NCI-H1417 (cell line): ENCODE measurements around the gene MOG.
"Not testable (repeated sequence)": the region's sequence is repeated elsewhere in the genome, so short reads cannot be mapped to it uniquely, and the experiment has no call there.

ENCODE experiments used
- DNase-seq, 3 experiments: peaks; one replicate each; lab custom pipeline; 2025; lab: John Stamatoyannopoulos, UW

Gene MOG

DNA sequence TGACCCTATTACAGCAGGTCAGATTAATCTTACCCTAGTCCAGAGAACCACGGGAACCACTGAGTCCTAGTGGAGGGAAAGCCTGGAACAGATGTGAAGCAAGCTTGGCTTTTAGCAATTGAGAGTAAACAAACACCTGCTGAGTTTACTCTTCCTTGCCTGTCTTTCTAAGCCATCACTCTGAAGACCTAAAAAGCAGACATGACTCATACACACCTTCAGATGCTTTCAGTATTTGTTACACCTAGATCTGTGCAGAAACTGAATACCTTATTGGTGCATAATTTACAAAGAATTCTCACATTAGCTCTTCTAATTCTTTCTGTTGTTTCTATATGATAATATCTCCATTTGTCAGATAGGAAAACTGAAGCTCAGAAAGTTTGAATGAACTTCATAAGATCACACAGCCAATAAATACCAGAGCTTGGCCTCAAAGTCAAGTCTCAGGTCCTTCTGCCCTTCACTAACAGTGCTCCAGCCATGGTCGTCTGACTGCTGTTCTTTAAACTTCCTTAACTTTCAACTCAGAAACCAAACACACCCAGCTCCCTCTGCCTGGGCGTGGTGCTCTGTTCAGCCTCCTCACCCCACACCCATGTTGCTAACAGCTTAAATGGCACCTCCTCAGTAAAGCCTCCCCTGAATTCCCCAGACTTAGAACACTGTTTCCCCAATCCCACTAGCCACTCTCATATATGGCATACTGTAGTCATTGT is 15.3 kb upstream of the MOG start:
- no peak for DNase-seq

DNA sequence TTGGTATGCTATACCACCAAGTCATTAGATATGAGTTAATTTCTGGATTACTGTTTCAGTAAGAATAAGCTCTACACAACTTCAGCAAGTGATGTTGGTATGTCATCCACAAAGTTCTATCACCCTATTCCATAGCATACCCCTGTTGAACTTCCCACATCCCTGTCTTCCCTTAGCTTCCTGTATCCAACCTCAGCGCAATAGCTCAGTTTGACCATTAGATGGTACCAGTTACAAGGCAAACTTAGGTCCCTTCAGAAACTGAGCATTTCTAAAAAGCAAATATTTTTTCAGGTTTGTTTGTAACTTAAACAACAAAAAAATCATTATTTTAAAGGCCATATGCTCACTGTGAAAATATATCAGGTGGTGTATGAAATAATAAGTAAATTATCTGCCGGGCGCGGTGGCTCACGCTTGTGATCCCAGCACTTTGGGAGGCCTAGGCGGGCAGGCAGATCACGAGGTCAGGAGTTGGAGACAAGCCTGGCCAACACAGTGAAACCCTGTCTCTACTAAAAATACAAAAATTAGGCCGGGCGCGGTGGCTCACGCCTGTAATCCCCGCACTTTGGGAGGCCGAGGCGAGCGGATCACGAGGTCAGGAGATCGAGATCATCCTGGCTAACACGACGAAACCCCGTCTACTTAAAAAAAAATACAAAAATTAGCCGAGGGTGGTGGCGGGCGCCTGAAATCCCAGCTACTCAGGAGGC is 8.8 kb upstream of the MOG start:
- DNase-seq: peak; percentile 1 to 40 (median 7)

DNA sequence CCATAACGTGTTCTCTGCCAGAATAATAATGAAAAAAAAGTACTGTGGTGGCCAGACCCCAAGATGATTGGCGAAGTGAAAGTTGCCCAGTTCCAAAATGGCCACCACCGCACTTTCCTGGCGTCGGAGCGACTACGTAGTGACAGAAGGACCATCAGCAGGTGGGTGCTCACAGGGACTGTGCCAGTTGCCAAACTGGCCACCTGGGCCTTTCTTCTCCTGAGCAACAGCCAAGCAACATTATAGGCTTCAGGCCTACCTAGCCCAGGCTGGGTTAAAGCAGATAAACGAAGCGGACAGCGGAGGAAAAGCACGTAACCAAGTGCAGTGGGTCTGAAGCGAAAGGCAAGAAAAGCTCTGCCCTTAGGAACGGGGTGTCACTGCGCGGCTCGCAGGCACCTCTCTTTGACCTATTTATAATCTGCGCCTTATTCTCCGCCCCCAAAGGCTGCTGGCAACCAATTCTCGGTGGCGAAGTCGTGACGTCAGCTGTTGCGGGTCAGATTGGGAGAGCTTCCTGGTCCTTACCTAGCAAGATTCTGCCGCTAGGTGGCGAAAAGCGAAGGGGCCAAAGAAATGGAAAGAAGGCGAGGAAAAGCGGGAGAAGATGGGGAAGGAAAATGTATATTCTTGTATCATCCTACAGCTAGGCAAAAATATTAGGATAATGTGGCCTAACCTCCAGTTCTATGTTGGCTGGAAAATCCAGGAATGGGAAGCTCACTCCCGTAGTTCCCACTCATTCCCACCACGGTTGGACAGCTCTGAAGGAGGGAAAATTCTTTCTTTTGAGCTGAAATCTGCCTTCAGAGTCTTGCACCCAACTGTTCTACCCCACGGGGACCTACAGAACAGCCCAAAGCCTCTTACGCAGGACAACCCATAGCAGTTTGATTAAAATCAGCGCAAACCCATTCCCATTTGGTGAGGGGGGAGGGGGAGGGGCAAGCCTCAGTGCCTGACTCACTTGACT is 6.9 kb upstream of the MOG start:
- peak; percentile 96 to 99 (median 99) for DNase-seq

DNA sequence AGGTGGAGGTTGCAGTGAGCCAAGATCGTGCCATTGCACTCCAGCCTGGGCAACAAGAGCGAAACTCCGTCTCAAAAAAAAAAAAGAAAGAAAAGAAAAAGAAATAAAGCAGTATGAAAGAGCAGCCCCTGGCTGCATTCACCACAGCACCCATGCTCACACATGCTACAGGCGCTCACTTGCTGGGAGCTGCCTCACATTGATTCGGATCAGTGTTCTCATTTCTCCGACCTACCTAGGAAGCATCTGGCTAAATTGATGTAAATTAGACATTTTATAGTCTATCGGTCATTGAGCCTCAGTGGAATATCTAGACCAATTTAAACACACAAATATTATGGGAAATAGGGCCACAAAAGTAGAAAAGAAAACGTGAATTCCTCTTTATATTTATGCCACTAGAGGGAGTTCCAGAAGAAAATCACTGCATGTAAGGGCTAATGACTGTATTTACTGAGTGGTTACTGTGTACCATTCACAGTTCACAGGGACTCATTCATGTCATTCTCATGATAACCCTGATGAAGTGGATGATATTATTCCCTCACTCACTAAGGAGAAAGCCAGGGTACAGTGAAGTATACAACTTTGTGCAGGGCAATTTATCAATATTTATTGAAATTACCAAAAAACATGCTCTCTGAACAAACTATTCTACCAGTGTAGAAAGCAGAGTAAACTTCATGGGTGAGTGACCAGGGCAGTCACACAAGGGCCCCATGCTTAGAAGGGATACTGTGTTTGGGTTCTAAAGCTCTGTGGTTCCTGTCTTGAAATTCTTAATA is 5.3 kb upstream of the MOG start:
- DNase-seq: peak in 2 of 3 experiments; percentile 9 to 34

DNA sequence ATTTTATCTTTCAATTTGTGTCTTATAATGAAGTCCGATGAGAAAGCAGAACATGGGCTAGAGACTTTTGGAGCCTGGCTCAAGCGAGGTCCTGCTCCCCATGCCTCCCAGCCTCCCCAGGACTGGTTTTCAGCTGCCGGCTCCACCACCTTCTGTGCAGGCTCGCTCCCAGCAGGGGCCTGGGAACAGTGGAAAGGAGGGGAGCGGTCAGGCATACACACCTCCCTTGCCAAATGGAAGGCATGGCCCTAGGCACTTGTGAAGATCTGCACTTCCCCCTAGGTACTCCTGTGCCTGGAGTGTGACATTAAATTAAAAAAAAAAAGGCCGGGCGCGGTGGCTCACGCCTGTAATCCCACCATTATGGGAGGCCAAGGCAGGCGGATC is 4.7 kb upstream of the MOG start:
- no peak for DNase-seq

DNA sequence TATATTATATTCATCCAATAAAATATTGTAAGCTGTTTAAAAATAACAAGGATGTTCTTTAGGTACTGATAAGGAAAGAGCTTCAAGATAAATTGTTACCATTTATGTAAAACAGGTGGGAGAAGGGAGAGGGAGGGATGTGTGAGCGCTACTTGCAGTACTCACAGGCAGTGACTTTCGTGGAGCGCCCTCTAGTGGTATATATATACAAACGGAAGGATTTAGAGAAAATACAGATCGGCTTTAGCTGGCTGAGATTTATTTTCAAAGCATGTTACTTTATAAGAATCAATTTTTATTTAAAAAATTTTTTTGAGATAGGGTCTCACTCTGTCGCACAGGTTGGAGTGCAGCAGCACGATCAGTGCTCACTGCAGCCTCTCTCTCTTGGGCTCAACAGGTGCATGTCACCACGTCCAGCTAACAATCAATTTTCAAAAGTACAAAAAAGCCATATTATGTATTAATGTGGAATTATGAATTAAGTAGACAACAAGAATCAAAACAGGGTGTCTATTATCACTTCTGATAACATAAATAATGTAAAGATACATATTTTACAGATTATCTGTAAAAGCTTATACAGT is 3.3 kb upstream of the MOG start:
- peak; percentile 9 to 80 (median 47) for DNase-seq

DNA sequence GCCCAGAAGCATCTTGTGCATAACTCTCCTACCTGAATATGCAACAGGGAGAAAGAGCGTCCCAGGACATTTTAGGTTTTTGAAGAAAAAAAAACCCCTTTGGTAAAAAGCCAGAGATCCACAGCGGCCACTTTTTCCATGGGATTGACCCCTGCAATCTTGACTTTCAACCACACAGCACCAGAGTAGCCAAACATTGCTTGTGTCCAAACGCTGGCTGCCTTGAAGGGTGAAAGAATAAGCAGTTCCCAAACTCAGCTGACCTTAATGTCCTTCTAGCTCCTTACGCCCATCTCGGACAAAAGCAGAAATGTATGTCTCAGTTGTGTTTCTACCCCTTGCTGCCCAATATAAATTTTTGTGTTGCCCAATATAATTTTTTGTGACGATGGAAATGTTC is 1.2 kb upstream of the MOG start:
- no peak for DNase-seq

DNA sequence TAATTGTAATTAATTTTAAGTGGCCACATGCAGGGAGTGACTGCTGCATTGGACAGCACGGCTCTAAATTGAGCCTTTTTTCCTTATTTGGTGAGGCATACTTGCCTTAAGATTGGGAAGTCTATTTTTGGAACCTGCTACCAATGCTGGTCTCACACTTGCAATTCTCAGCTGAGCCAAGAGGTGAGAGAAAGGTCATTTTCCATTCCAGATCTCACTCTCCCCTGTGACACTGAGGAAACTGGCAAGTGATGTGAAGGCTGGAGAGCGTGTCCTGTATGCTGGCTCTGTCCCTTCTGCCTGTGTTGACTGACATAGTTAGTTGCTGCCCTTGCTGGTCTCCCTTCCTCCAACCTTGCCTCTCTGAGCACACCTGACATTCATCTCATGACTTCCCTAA is 735 bp upstream of the MOG start:
- DNase-seq: no peak

DNA sequence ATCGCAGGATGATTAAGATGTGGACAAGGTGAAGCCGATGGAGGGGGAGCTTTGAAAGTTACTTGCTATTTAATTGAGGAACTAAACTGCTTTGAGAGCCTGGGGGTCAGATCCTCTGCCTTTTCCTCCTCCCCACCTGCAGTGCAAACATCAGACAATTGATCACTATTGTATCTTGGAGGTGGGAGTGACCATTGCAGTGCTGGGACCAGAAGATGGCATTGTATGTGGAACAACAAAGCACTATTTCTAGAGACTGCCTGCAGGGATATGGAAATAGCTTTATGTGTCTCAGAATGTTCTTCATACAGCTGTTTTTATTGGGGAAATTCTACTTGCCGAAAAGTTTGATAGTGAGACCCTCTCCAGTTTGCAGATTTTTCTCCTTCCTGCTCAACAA is 4.2 kb downstream of the MOG start:
- no peak for DNase-seq

DNA sequence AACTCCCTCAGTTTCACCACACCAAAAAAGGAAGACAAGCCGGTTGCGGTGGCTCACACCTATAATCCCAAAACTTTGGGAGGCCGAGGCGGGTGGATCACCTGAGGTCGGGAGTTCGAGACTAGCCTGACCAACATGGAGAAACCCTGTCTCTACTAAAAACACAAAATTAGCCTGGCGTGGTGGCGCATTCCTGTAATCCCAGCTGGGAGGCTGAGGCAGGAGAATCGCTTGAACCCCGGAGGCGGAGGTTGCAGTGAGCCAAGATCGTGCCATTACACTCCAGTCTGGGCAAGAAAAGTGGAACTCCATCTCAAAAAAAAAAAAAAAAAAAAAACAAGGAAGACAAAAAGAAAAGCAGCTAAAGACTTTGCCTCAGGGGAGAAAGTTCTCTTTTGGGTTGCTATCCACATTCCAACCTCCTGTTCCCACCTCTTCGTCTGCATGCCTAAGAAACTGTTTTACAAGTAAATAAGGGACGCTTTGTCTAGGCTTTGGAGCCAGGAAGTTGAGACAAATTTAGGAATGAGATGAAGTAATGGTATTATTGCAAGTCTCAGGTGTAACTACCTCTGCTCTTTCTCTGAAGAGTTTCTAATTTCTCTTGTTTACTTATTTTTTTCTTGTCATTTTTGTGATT is 4.7 kb downstream of the MOG start:
- DNase-seq: not testable (repeated sequence)

DNA sequence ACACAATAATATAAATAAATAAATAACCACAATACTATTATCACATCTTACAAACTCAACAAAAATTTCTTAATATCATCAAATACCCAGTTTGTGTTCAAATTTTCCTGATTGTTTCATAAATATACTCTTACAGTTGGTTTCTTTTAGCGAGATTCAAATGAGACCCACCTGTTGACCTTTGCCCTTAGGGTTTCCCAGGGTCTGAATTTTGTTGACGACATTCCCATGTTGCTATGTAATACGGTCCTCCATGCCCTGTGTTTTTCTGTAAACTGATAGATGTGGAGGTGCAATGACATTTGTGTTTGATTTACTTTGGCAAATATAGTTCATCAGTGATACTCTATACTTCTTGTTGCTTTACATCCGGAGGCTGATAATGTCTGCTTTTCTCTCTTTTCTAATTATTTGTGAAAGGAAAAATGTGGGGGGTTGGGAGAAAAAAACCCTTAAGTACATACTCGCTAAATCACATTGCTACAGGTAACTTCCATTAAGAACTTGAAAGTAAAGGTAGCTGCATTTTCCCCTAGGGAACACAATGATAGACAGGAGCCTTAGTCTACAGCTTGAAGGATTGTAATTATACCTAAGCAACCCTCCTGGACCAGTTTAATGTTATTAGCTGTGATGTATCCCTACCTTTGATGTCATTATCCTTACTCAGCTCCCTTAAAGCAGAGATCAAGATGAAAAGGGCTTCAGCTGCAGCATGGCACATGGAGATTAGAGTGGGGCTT is 6.6 kb downstream of the MOG start:
- no peak for DNase-seq

DNA sequence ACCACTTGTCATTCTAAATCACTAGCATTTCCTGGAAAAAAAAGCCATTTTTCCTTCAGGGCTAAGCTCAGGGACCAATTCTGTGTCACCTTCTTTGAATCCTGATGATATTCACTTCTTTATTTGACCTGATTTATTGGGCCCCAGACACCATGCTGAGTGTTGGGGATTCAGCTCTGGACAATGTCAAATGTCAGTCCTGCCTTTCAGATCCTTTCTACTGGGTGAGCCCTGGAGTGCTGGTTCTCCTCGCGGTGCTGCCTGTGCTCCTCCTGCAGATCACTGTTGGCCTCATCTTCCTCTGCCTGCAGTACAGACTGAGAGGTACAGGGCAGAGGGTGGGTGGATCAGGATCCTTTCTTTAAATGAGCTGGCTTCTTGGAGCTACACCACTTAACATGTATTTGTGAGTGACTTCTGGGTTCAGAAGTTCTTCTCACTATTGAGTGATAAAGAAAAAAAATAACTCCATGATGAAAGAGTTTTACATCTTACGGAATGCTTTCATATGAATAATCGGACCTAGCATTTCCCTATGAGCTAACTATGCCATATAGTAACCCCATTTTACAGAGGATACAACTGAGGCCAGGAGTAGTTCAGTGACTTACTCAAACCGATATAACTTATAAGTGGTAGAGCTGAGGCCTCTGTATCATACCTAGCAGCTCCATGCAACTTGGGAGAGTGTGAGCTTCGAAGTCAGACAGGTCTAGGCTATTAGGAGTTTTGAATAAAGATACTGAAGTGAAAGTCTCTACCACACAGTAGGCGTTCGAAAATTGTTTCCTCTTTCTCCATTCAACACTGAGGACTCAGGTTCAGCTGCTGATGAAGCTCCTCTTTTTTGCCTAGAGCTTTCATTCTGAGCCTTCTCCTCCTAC is 9.3 kb downstream of the MOG start:
- DNase-seq: no peak

DNA sequence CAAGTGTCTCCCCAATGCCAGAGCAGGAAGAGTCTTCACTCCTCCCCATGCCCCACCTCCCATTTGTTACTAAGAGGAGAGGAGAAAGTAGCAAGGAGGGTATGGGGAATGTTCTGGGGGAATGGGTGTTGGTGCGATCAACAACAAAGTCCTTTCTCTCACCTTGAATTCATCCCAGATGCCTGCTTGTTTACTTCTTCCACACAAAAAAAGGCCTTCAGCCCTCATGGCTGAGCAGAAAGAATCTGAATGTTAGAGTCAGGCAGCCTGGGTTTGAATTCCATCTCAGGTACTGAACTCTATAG is 9.9 kb downstream of the MOG start:
- no peak for DNase-seq

DNA sequence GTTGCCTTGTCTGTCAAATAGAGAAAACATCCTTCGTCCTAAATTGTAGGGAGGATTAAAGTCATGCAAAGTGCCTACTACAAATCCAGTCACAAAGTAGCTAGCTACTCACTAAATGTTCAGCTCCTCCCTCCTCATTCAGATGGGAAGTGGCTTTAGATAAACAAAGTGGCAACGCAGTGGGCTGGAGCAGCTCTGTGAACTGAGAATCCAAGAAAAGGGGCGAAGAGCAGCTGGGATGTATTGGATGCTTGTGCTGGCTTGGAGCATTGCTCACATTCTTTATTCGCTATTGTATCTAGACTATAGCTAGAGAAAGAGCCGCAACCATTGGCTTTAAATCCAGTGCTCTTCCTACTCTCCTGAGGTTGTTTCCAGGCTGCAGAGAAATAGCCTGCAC is 10.3 kb downstream of the MOG start:
- no peak for DNase-seq

DNA sequence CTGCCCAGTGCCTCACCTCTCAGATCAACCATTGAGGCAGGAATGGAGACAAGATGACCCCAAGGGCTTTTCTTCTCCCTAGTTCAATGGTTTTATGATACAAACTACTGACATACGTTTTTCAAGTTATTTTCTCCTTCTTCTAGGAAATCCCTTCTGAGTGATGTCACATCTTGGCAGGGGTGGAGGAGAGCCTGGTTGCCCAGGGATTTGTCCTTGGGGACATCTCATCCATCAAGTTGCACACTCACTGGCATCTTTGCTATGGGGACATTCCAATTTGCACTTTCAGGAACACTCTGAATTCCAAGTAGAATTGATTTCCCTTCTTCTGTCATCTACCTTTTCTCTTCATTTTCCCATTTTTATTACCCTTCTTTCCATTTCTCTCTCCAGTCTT is 14.1 kb downstream of the MOG start:
- no peak for DNase-seq

DNA sequence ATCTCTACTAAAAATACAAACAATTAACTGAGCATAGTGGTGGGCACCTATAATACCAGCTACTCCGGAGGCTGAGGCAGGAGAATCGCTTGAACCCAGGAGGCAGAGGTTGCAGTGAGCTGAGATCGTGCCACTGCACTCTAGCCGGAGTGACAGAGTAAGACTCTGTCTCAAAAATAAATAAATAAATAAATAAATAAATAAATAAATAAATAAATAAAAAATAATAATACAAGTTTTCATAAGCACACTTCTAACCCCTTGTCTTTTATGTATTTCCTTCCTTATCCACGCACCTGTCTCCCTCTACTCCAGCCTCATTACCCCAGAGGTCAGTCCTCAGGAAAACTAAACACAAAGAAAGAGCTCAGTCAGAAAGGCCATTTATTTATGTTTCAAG is 15.2 kb downstream of the MOG start:
- DNase-seq: not testable (repeated sequence)

DNA sequence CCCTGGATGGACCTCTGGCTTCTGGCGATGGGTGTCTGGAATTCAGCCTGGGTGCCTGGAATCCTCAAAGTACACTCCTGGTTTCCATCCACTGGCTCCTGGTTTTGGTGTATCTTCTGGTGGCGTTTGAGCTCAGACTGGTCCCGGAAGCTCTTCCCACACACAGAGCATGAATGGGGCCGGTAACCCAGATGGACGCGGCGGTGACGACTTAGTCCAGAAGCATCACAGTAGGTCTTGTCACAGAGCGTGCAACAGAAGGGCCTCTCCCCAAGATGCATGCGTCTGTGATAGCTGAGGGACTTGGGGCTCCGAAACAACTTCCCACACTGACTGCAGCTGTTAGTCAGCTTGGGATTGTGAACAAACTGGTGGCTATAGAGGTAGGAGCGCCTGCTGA is 16.3 kb downstream of the MOG start:
- no peak for DNase-seq

DNA sequence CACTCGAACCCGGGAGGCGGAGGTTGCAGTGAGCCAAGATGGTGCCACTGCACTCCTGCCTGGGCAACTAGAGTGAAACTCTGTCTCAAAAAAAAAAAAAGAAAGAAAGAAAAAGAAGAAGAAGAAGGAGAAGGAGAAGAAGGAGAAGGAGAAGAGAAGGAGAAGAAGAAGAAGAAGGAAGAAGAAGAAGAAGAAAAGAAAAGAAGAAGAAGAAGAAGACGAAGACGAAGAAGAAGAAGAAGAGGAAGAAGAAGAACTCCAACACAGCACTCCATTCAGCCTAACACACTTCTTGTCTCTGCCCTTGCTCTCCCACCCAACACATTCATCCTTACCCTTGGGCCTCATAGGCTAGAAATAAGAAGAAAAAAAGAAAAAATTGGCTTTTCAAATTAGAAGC is 17.1 kb downstream of the MOG start:
- no peak for DNase-seq

DNA sequence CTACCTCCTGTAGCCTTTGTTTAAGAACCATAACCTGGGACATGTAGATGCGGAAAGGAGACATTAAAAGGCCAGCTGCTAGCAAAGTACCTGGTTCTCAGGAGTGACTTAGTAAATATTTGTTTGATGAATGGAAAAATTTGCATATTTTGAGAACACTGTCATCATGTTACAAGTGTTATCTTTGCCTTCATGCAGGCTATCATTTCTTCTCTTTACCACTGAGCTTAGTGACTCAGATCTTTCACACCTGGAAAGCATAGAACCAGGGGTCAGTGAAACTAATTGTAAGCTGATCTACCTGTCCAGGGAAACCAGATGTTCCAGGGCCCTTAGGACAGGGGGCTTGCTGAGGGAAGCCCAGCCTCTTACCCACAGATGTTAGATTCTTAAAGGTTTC is 18.7 kb downstream of the MOG start:
- DNase-seq: no peak
